GM19397 (cell line): ENCODE measurements around the gene PAPOLA.
A peak's percentile ranks its signal among the peaks of the same experiment; 100 is the strongest.

ENCODE experiments used
- ATAC-seq: cut with Tn5 transposase; IDR thresholded peaks from one replicate; pipeline ENCODE4 v1.9.1; 2021; ENCODE audit warnings: mild to moderate bottlenecking, moderate library complexity; ENCODE audit not compliant: unreplicated experiment

Gene PAPOLA

DNA sequence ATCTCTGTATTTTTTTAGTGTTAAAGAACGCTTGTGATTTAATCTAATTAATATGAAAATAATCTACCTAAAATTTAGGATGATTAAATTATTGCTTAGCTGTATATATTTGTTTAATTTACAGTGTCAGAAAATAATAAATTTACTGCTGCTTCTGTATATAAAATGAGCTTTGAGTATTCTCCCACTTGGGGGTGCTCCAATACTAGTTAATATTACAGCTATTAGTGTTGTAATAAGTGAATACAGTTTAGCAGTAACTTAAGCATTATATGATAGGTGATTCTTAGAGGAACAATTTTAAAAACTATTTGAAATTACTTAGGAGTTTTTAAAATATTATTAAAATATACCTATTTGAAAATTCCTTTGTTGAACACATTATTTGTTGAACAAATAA is 62.2 kb downstream of the PAPOLA start:
- no peak for ATAC-seq

DNA sequence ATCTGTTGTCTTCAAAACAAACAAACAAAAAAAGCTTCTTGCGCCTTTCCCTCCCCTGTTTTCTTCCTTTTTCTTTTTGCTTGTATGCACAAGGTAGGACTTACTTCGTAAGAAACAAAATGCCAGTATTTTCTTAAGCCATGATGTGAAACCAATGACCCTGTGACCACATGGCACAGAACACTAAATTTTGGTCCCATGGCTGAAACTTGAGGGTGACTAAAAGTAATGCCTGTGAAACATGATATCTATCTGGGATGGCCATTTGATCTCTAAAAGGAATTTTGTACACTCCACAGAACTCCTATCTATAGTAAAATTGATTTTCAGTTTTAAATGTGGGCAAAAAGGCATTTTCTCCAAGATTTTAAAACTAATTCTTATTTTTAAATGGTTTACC is 63.6 kb downstream of the PAPOLA start:
- ATAC-seq: no peak

DNA sequence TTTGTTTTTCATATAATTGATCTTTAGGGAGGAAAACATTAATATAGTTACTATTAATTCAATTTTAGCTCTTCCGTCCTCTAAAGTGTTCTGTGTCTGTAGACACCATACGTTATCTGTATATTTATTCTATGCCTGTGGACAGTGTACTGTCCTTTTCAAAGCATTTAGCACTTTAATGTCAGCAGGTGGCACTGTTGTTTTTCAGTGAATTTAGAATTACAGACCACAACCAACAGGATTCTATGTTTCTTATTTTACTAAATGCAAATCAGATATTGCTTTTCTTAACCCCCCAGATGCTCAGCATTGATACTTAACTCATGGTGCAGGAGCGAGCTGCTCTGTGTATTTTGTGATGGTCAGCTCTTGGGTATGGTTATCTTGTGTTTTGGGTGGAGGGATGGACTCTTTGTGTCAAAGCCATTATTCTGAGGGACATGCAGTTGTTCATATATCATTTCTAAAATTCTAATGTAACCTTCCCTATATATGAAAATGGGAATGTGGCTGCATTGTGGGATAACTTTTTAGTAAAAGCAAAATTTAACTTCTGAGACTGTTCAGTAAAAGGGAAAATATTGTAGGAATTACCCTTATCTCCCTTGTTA is 65.2 kb downstream of the PAPOLA start:
- no peak for ATAC-seq

DNA sequence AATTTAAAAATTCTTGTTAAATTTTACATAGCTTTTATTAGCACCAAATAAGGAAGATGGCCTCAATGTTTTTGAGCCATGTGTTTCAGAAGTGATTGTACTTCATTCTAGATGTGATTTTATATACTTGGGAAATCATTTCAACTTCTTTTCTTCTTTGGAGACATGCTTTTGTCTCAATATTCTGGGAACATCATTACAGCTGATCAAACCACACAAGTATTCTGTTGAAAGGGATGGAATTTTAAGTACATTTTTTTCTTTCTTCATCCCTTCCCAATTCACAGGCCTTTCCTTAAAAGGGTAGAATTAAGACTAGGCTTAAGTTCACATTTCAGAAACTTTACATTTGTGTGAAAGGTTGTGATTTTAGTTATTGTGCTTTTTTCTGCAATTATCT is 66.4 kb downstream of the PAPOLA start:
- ATAC-seq: no peak

DNA sequence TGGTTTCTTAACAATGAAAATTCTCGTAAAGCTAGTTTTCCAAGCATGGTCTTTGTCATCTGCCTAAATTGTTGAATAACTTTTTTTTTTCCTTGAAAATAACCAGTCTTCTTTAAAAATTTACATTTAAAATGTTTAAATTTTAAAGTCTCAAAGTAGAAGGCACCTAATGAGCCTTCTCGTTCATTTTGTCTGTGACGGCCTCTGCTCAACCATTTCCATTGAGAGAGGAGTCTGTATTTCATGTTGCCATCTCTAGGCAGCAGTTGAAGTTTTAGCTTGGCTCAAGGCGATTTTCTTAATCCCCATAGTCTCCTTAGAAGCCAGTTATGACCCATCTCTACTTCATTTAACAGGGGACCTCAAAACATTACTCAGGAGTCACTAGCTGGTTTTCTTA is 69.1 kb downstream of the PAPOLA start:
- ATAC-seq: no peak

DNA sequence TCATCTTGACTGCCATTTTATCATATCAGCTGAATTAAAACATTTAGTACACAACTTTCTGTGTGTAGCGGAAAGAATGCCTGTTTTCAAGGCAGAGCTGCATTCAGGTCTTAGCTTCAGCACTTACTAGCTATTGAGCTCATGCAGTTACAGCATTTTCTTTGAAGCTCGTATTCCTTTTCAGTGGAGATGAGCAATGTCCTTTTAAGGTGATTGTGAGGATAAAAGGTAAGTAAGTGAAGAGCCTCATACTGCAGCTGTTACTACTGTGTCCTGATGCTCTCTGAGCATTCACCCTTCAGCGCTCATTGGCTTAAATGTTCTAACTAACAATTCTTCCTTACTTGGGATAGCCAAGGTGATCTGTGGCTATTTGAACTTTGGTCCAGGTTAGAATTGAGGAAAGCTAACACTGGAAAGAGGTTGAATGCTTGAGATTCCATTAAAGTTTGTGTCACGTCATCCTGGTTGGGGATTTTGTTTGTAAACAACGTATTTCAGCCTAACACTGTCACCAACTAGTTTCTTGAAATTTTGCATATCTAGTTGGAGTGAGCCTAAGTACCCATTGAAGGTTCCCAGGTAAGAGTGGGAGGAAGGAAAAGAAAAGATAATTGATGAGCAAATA is 71.4 kb downstream of the PAPOLA start:
- no peak for ATAC-seq

DNA sequence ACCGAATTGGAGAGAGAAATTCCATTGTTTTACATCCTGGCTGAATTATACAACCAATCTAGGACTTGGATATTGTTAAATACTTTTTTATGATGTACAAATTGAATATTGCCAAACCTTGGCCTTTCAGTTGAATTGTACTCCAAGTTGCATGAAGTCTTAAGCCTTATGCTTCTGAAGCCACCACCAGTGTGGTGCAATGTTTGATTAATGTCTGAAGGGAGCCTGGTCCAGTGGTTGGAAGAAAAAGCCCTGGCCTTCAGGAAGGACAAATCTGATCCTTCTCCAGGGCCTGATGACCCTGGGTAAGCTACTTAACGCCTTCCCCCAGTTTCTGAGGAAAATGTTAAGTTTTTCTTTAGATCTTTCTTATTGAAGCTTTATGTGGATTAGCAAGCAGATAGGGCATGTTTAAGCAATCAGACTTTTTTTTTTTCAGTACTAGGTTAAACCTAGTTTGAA is 72.0 kb downstream of the PAPOLA start:
- ATAC-seq: no peak

DNA sequence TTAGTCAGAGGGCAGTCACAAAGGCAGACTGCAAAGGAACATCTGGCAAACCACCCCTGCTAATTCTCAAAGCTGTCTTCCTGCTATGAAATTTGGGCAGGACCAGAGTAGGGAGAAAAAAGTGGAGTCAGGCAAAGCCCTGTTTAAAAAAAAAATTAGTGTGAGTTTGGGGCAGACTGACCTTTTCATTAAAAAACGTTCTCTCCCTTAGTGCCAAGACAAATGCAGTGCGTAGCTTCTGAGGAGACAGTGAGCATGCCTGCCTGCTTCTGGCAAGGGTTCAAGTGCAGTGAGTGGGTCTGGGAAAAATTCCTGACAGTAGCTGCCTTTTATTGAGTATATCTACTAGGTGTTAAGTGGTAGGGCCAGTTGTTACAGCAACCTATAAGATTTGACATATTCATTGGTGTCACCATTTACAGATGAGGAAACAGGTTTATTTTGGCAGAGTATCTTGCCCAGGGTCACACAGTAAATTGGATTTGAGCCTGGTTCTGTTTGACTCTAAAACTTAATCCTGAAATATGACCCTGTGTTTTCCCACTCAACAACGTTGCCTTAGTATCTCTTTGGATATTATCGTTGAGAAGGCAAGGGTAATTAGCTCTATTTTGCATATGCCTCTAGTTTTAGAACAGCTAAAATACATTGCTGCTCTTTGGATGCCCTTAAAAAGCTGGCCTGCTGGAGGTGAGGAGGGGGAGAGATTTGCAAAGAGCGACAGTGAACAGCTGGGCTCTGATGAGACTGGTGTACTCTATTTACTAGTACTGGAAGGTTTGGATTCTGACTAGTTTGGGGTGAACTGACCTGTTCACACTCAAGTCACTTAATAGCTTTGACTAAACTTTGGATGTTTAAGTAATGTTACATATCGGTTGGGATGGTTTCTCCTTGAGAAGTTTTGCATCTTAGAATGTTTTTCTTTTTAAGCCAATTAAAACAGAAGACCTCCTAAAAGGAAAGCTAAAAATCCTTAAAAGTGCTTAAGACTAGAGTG is 72.8 kb downstream of the PAPOLA start:
- ATAC-seq: no peak

DNA sequence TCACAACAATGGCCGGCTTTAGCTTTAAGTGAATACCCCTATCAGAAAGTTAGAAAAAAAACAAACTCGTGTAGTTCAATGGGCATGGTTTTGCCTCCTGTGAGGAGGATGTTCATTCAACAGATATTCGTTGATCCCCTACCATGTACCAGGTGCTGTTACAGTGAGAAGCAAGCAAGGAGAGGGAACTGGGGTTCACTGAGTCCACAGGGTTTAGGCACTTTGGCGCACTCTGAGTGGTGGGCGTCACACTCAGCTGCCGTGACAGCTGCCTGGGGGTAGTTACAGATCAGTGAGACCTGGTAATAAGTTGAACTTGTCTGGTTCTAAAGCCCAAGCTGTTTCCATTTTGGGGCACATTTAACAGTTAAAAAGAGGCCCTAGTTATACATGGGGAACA is 74.2 kb downstream of the PAPOLA start:
- ATAC-seq: no peak

DNA sequence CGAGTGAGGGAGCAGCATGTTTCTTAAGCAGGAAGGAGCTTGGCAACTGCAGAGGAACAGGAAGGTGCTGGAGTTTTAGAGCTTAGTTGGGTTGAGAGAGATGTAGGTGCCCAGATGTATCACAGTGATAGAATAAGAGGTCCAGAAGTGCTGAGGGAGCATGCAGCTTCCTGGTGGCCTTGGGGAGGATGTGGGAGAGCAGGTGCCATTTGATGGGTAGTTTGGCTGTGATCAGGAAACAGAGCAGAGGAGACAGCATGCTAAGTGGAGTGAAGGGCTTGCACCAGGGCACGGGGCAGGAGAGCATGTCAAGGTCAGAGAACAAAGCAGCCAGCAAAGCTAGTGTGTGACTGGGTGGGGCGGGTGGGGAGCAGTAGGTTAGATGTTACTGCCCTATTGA is 74.8 kb downstream of the PAPOLA start:
- ATAC-seq: no peak

DNA sequence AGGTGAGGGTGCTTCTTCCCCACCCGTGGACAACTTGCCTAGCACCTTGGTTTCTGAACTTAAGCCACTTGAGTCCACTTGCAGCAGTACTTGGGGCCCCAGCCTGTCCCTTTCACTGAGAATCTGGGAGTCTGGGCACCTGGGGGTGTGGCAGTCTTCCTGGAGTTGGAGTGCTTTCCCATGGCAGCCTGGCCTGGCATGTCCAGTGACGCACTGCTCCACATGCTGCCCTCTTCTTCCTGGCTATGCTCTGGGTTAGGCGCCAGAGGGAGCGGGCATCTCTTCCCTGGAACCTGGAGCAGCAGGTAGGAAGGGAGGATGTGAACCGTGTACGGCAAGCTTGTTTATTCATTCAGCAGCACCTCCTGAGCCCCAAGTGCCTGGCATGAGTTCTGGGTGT is 76.4 kb downstream of the PAPOLA start:
- no peak for ATAC-seq

DNA sequence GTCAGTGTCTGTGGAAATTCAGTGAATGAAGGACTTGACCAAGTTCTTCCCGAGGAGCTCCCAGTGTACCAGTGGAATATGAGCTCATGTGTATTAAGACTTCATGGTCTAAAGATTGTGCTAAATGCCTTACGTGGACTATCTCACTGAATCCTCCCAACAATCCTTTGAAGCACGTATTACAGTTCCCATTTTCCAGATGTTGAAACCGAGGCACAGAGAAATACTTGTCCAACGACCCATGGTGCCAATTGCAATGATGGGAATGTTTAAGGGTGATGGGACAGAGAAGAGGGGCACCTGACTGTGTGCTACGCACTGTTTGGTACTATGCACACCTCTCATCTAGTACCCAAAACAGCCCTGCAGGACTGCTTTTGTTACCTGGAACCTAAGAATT is 77.2 kb downstream of the PAPOLA start:
- ATAC-seq: no peak

DNA sequence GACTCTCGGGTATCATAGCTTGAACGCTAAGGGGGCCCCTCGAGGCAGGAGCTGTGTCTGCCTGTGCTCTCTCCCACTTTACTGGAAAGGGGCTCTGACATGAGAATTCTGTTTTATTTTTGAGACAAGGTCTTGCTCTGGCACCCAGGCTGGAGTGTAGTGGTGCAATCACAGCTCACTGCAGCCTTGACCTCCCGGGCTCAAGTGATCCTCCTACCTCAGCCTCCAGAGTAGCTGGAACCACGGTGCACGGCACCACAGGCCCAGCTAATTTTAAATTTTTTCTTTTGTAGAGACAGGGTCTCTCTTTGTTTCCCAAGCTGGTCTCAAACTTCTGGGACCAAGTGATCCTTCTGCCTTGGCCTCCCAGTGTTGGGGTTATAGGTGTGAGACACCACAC is 77.7 kb downstream of the PAPOLA start:
- no peak for ATAC-seq

DNA sequence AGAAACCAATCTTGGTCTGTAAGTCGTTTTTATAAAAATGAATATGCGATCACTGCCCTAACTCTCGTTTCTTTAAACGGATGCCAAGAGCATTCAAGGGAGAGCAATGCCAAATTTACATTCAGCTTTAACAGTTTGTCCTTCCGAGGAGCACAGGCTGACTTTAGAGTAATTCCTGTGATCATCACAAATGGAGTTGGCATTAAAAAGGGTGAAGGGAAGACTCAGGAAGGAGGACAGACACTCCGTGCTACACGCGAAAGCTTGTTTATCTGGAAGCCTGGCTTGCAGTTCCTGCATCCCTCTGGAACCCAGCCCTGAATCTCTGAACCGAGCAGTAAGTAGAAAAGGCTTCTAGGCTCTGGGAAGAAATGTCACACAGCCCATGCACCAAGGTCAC is 78.4 kb downstream of the PAPOLA start:
- no peak for ATAC-seq

DNA sequence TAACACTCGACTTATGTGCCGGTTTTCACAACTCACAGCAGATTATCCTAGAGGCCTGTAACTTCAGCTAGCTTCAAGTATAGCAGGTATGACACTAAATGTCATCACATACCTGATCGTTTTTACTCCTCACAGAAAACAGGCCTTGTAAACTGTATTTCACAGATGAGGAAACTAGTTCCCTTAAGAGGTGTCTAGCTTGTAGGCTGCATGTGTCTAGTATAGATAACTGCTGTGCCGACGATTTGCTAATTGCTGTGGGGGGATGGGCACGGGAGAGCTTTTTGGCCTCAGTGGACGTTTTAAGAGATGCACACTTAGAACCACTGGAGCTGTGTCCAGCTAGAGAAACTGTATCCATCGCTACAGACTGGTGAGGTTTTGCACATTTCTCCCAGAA is 78.8 kb downstream of the PAPOLA start:
- ATAC-seq: no peak

DNA sequence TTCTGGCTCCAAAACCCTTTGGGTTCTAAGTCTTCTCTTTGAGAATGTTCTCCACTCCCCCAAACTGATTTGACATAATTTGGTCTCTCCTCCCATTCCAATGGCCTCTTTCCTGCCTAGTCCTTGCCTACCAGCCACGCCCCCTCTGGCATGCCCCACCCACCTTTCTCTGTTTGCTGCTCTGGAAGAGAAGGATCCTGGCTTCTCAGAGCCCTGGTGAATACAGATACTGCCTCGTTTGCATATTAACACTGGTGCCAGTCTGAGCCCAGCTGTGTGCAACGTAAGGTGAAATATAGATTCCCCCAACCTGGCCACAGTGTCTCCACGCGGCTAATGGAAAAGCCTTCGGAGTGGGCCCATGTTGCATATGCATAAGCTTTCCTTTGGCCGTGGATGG is 79.7 kb downstream of the PAPOLA start:
- ATAC-seq: no peak

DNA sequence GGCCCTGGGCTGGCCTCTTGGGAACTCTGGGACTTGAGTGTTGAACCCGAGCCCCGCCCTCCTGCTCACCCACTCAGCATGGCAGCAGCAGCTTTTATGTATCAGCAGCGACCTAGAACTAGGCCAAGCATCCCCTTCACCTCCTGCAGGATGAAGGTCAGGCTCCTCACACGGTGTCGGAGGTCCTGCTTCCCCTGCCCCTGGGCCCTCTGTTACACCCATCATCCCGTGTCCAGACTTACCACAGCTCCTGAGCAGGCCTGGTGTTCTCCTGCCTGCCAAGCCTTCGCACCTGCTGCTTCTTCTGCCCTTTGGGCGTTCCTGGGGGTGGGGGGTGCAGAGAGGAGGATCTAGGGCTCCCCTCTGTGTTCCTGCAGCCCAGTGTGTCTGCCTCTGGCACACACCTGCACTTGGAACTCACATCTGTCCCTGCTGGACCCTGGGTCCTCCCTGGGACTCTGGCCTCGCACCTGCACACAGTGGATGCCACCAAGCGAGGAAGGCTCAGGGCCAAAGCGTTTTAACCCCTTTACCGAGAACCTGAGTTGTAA is 80.3 kb downstream of the PAPOLA start:
- ATAC-seq: no peak

DNA sequence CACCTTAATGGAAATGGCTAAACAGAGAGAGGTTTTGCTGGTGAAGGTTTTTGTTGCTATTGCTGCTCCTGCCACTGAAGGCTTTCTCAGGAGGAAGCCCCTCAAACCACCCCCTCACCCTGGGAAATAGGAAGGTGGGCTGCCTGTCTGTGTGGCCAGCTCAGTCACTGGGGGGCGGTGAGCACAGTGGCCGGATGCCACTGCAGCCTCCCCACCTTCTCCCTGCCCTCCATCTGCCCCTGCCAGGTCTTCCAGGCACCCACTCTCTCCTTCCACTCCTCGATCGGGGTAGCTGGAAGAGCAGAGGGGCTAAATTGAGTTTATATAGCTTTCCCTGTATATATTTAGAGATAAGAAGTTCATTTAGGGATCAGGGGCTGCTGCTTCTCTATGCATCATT is 80.8 kb downstream of the PAPOLA start:
- no peak for ATAC-seq

DNA sequence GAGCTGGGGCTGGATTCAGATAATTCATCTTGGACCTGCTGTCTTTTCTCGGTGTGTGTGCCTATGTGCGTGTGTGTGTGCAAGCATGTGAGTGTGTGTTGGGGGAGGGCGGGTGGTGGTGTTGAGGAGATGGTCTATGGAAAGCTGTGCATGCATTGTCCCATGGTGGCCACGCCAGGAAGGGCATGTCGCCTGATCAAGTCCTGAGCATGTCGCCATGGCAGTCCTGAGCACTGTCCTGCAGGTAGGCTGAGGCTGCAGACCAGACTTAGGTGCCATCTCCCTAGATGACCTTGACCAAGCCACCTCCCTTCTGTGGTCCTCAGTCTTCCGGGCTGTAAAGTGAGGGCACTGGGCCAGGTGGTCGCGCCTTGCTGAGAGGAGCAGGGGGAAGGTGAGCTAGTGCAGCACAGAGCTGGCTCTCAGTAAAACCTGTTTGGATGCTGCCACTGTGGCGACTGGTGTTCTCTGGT is 81.4 kb downstream of the PAPOLA start:
- ATAC-seq: no peak

DNA sequence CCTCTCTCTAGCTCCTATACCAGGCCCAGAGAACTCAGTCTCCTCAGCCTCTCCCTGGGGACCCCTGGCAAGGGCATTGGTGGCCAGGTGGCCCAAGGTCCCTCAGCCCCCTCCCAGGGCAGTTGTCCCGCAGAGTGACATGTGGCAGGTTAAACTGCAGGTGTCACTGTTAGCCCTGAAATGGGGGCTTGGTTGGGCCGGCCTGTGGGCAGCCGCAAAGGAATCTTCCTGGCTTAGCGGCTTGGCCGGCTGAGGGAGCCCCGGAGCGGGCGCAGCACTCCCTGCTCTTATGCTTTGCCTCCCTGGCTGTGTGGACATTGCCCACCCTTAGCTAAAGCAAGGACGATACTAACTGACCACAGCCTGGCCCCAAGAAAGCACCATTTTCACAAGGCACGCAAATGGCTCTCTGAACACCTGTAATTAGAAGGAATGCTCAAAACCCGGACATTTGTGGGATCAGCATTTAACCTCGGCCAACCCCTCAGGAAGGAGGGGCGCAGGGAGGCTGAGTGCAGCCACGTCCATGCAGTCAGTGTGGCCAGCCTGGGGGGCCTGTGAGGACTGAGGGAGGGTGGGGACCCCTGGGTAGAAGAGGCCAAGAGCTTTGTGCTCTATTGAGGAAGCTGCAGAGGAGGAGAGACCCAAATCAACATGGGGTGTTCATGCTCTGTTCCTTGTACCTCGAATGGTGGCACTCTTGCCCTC is 82.2 kb downstream of the PAPOLA start:
- ATAC-seq: peak; percentile 60
